H9 (cell line): ENCODE data around the gene HLA-G. TPM values are rescaled to one million over a fixed set of nuclear protein-coding genes. Genes with fewer than 3 reads are reported as not detected.

ENCODE experiments used
- DNase-seq: peaks from one replicate; pipeline ENCODE4 v3.0.0-alpha.2; 2017
- H2AFZ ChIP-seq: one replicate; pipeline ENCODE4 v1.6.1; 2013; ENCODE audit warnings: mild to moderate bottlenecking, low read length, control low read depth, moderate library complexity
- H2AK5ac ChIP-seq: 2 replicates; pipeline ENCODE4 v1.6.1; 2013; ENCODE audit warnings: low read length, control low read depth, mixed read lengths; ENCODE audit not compliant: insufficient read length
- H2BK120ac ChIP-seq: one replicate; pipeline ENCODE4 v1.6.1; 2013; ENCODE audit warnings: low read depth, mild to moderate bottlenecking, low read length, control low read depth, inconsistent platforms; ENCODE audit not compliant: poor library complexity, severe bottlenecking
- H2BK12ac ChIP-seq: 2 replicates; pipeline ENCODE4 v1.6.1; 2013; ENCODE audit warnings: low read length, control low read depth, mixed read lengths, low read depth; ENCODE audit not compliant: insufficient read length
- H2BK15ac ChIP-seq: 2 replicates; pipeline ENCODE4 v1.6.1; 2013; ENCODE audit warnings: low read depth, low read length, control low read depth
- H2BK20ac ChIP-seq: one replicate; pipeline ENCODE4 v1.6.1; 2013; ENCODE audit warnings: low read depth, mild to moderate bottlenecking, low read length, control low read depth, inconsistent platforms; ENCODE audit not compliant: poor library complexity, severe bottlenecking
- H2BK5ac ChIP-seq: 2 replicates; pipeline ENCODE4 v1.6.1; 2013; ENCODE audit warnings: low read length, control low read depth, mixed read lengths; ENCODE audit not compliant: insufficient read length
- H3K14ac ChIP-seq: 2 replicates; pipeline ENCODE4 v1.6.1; 2013; ENCODE audit warnings: low read length, control low read depth; ENCODE audit not compliant: insufficient read depth
- H3K18ac ChIP-seq: 2 replicates; pipeline ENCODE4 v1.6.1; 2013; ENCODE audit warnings: low read depth, mild to moderate bottlenecking, mixed read lengths, low read length, control low read depth; ENCODE audit not compliant: insufficient read length
- H3K23ac ChIP-seq: 2 replicates; pipeline ENCODE4 v1.6.1; 2013; ENCODE audit warnings: low read length, control low read depth, mixed read lengths, low read depth; ENCODE audit not compliant: insufficient read length
- H3K23me2 ChIP-seq: 2 replicates; pipeline ENCODE4 v1.6.1; 2013; ENCODE audit warnings: low read depth, mild to moderate bottlenecking, mixed read lengths, low read length, control low read depth; ENCODE audit not compliant: insufficient read length, poor library complexity, severe bottlenecking
- H3K27ac ChIP-seq: 2 replicates; pipeline ENCODE4 v1.5.1; 2013; ENCODE audit warnings: low read length, control low read depth, mixed read lengths, low read depth; ENCODE audit not compliant: insufficient read length
- H3K27me3 ChIP-seq: 2 replicates; pipeline ENCODE4 v1.6.1; 2013; ENCODE audit warnings: low read length, control low read depth, inconsistent platforms; ENCODE audit not compliant: insufficient read depth
- H3K4ac ChIP-seq: 2 replicates; pipeline ENCODE4 v1.6.1; 2013; ENCODE audit warnings: low read depth, mild to moderate bottlenecking, control low read depth, inconsistent platforms, low read length, moderate library complexity
- H3K4me1 ChIP-seq: 2 replicates; pipeline ENCODE4 v1.6.1; 2013; ENCODE audit warnings: low read length, control low read depth, inconsistent platforms; ENCODE audit not compliant: insufficient read depth
- H3K4me2 ChIP-seq: 2 replicates; pipeline ENCODE4 v1.6.1; 2013; ENCODE audit warnings: low read length, control low read depth, mixed read lengths; ENCODE audit not compliant: insufficient read length, insufficient read depth
- H3K56ac ChIP-seq: 2 replicates; pipeline ENCODE4 v1.6.1; 2013; ENCODE audit warnings: low read depth, mild to moderate bottlenecking, mixed read lengths, low read length, control low read depth; ENCODE audit not compliant: insufficient read length
- H3K79me1 ChIP-seq: 2 replicates; pipeline ENCODE4 v1.6.1; 2013; ENCODE audit warnings: low read depth, mild to moderate bottlenecking, moderate library complexity, low read length, control low read depth, inconsistent platforms; ENCODE audit not compliant: insufficient read depth, poor library complexity, severe bottlenecking
- H3K79me2 ChIP-seq: 2 replicates; pipeline ENCODE4 v1.6.1; 2013; ENCODE audit warnings: low read length, control low read depth, inconsistent platforms; ENCODE audit not compliant: insufficient read depth
- H3K9ac ChIP-seq: 2 replicates; pipeline ENCODE4 v1.6.1; 2013; ENCODE audit warnings: low read length, control low read depth, mixed read lengths; ENCODE audit not compliant: insufficient read length; ENCODE audit errors: extremely low read depth
- H3K9me3 ChIP-seq: one replicate; pipeline ENCODE4 v1.6.1; 2013; ENCODE audit warnings: low read depth, low read length, inconsistent platforms; ENCODE audit not compliant: control insufficient read depth
- H3T11ph ChIP-seq: one replicate; pipeline ENCODE4 v1.6.1; 2013; ENCODE audit warnings: mild to moderate bottlenecking, low read length, control low read depth, inconsistent platforms
- H4K20me1 ChIP-seq: one replicate; pipeline ENCODE4 v1.6.1; 2013; ENCODE audit not compliant: control insufficient read depth, insufficient read length, insufficient read depth
- H4K5ac ChIP-seq: 2 replicates; pipeline ENCODE4 v1.6.1; 2013; ENCODE audit warnings: low read depth, mild to moderate bottlenecking, mixed read lengths, low read length, control low read depth; ENCODE audit not compliant: insufficient read length
- H4K8ac ChIP-seq: replicated peaks from 2 replicates; pipeline ENCODE4 v1.6.1; 2013; ENCODE audit warnings: low read length, control low read depth, mixed read lengths, low read depth; ENCODE audit not compliant: insufficient read length
- H4K91ac ChIP-seq: 2 replicates; pipeline ENCODE4 v1.6.1; 2013; ENCODE audit warnings: low read depth, mild to moderate bottlenecking, moderate library complexity, mixed read lengths, low read length, control low read depth; ENCODE audit not compliant: insufficient read length
- H3K27ac Mint-ChIP-seq, 3 experiments: 2 replicates in 2 of 3; 3 replicates in 1 of 3; pipeline ENCODE4 v1.8.0; 2020 to 2021; ENCODE audit warnings: mixed read lengths in 3 of 3, mild to moderate bottlenecking in 1 of 3, moderate library complexity in 1 of 3
- H3K27me3 Mint-ChIP-seq: 2 replicates; pipeline ENCODE4 v1.8.0; 2021; ENCODE audit warnings: low read depth, mild to moderate bottlenecking, moderate library complexity, mixed read lengths
- H3K36me3 Mint-ChIP-seq, 3 experiments: 2 replicates in 2 of 3; 3 replicates in 1 of 3; pipeline ENCODE4 v1.8.0; 2020 to 2021; ENCODE audit warnings: low read depth in 3 of 3, mixed read lengths in 3 of 3; ENCODE audit not compliant: insufficient read depth in 1 of 3
- H3K4me1 Mint-ChIP-seq, 2 experiments: 2 replicates each; pipeline ENCODE4 v1.8.0; 2020; ENCODE audit warnings: mixed read lengths in 2 of 2
- H3K4me3 Mint-ChIP-seq, 2 experiments: 2 replicates in 1 of 2; 3 replicates in 1 of 2; pipeline ENCODE4 v1.8.0; 2020 to 2021; ENCODE audit warnings: mild to moderate bottlenecking in 2 of 2, mixed read lengths in 2 of 2, moderate library complexity in 1 of 2
- H3K9me3 Mint-ChIP-seq, 2 experiments: 2 replicates in 1 of 2; 3 replicates in 1 of 2; pipeline ENCODE4 v1.8.0; 2020; ENCODE audit warnings: mild to moderate bottlenecking in 2 of 2, mixed read lengths in 2 of 2, moderate library complexity in 1 of 2
- WGBS: extraction: QIAGEN DNeasy Blood & Tissue Kit; methylation state at CpG from one replicate; pipeline ENCODE4 v1.1.7; 2013; ENCODE audit warnings: missing lambda C conversion rate, low lambda C conversion rate, mixed read lengths; ENCODE audit not compliant: insufficient read length; ENCODE audit errors: extremely low coverage; 5-methylcytosine and 5-hydroxymethylcytosine counted together
- total RNA-seq: library from RNA; stranded (reverse); gene quantifications from 2 replicates; pipeline ENCODE4 v1.2.1, GENCODE V29; 2021
- TF ChIP-seq, protein P1 (sequence below): fragments of 200-600 bp; sonication (generic); conservative IDR thresholded peaks from 3 replicates; pipeline ENCODE4 v1.8.0; 2021; ENCODE audit warnings: antibody characterized with exemption, mild to moderate bottlenecking

HLA-G gene
- total RNA-seq, 1 experiment from 2014 or later: 2.7 TPM

DNA sequence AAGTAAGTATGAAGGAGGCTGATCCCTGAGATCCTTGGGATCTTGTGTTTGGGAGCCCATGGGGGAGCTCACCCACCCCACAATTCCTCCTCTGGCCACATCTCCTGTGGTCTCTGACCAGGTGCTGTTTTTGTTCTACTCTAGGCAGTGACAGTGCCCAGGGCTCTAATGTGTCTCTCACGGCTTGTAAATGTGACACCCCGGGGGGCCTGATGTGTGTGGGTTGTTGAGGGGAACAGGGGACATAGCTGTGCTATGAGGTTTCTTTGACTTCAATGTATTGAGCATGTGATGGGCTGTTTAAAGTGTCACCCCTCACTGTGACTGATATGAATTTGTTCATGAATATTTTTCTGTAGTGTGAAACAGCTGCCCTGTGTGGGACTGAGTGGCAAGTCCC, 2.8 kb downstream of the HLA-G start:
- Histone ChIP-seq H3K4me2 (no peak overlapping the region), H2BK15ac (no peak overlapping the region), H3K9ac (no peak overlapping the region), H4K20me1 (no peaks in the 10 kb centered on the region), H4K8ac (no peak overlapping the region), H2BK120ac (no peak overlapping the region), H3K79me1 (no peaks in the 10 kb centered on the region), H2AK5ac (no peak overlapping the region), H2BK20ac (no peak overlapping the region), H3K14ac (no peak overlapping the region), H3K23me2 (peaks cover 11% of the 10 kb centered on the region), H3K79me2 (no peaks in the 10 kb centered on the region), H4K91ac (no peak overlapping the region), H3K27ac (no peak overlapping the region), H3K9me3 (no peaks in the 10 kb centered on the region), H2AFZ (no peak overlapping the region), H2BK5ac (no peak overlapping the region), H3K23ac (no peak overlapping the region), H3K56ac (no peak overlapping the region), H3K4me1 (no peaks in the 10 kb centered on the region), H4K5ac (no peak overlapping the region), H2BK12ac (no peak overlapping the region), H3K4ac (no peak overlapping the region), H3K27me3 (peaks cover 12% of the 10 kb centered on the region; the same call in 1 of the 2 replicates), H3K18ac (no peak overlapping the region), H3T11ph (no peak overlapping the region)
- no peaks in the 10 kb centered on the region; a peak in 1 of 5 replicates for H3K9me3 Mint-ChIP-seq
- DNase-seq: no peak
- H3K4me1 Mint-ChIP-seq: peaks cover 5 to 13% of the 10 kb centered on the region in 2 experiments; a peak in 3 of 4 replicates
- no CpG with 5 or more reads among the region's 2 CpGs for WGBS
- TF ChIP-seq, protein P1, sequence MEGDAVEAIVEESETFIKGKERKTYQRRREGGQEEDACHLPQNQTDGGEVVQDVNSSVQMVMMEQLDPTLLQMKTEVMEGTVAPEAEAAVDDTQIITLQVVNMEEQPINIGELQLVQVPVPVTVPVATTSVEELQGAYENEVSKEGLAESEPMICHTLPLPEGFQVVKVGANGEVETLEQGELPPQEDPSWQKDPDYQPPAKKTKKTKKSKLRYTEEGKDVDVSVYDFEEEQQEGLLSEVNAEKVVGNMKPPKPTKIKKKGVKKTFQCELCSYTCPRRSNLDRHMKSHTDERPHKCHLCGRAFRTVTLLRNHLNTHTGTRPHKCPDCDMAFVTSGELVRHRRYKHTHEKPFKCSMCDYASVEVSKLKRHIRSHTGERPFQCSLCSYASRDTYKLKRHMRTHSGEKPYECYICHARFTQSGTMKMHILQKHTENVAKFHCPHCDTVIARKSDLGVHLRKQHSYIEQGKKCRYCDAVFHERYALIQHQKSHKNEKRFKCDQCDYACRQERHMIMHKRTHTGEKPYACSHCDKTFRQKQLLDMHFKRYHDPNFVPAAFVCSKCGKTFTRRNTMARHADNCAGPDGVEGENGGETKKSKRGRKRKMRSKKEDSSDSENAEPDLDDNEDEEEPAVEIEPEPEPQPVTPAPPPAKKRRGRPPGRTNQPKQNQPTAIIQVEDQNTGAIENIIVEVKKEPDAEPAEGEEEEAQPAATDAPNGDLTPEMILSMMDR: no peak
- H3K4me3 Mint-ChIP-seq: no peak overlapping the region; a peak in 2 of 5 replicates
- peaks cover 71% of the 10 kb centered on the region for H3K27me3 Mint-ChIP-seq
- peaks cover 0 to 2% (median 0%) of the 10 kb centered on the region in 3 experiments; a peak in 2 of 7 replicates for H3K36me3 Mint-ChIP-seq
- no peak overlapping the region for H3K27ac Mint-ChIP-seq
